ENCODE results near the gene RCAN2. TPM values are rescaled to one million over a fixed set of nuclear protein-coding genes. Genes with fewer than 3 reads are reported as not detected.

The RCAN2 gene
- total RNA-seq, 4 donors from 2014 or later: 4.7 to 23.1 (median 6.6) TPM

- no peak for DNase-seq
These were observed 175.7 kb downstream of the RCAN2 start for GRCh38 chr6:46315589-46315988.

DNA sequence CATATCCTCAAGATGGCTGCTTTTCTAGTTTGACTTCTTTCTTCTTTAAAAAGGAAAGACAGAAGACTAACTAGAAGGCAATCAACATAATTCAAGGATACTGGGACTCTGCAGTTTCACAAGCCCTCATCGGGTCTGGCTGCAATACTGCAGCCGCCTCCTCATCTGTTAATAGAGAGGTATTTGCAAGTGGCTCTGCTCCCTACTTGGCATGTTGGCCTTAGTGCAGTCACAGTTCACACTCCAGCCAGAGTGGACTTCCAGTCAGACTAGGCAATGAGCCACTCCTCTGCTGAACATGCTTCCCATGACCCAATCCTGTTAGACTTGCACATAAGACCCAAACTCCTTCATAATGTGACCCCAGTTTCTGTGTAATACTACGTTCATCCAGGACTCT, 178.6 kb downstream of the RCAN2 start:
- no peak for DNase-seq
- no peaks in the 10 kb centered on the region for H3K9me3 ChIP-seq
- H3K27me3 ChIP-seq: no peaks in the 10 kb centered on the region
- no peak for TF ChIP-seq CTCF (IDR thresholded peaks at IDR 0.05)
- no peak for TF ChIP-seq POLR2A (IDR thresholded peaks at IDR 0.05)
- no peaks in the 10 kb centered on the region for H3K36me3 ChIP-seq
- no peak overlapping the region for H3K27ac ChIP-seq
- H3K4me3 ChIP-seq: no peak overlapping the region
- H3K4me1 ChIP-seq: no peaks in the 10 kb centered on the region

More at GRCh38 chr6:46315589-46315988, 175.7 kb downstream of the RCAN2 start:
- TF ChIP-seq POLR2A (IDR thresholded peaks at IDR 0.05) (no peak), CTCF (IDR thresholded peaks at IDR 0.05) (no peak)
- no peaks in the 10 kb centered on the region for H3K4me1 ChIP-seq
- H3K4me3 ChIP-seq: no peak overlapping the region
- no peak overlapping the region for H3K27ac ChIP-seq
- no peaks in the 10 kb centered on the region for H3K27me3 ChIP-seq
- H3K9me3 ChIP-seq: no peaks in the 10 kb centered on the region
- H3K36me3 ChIP-seq: no peaks in the 10 kb centered on the region

- H3K27ac ChIP-seq: no peak overlapping the region
- H3K9me3 ChIP-seq: no peaks in the 10 kb centered on the region
- H3K27me3 ChIP-seq: no peaks in the 10 kb centered on the region
- H3K4me1 ChIP-seq: no peaks in the 10 kb centered on the region
- DNase-seq: no peak
- no peaks in the 10 kb centered on the region for H3K36me3 ChIP-seq
- no peak overlapping the region for H3K4me3 ChIP-seq
- TF ChIP-seq POLR2A (IDR thresholded peaks at IDR 0.05) (no peak), CTCF (IDR thresholded peaks at IDR 0.05) (no peak)
These were observed 181.1 kb downstream of the RCAN2 start for GRCh38 chr6:46310196-46310595.

DNA sequence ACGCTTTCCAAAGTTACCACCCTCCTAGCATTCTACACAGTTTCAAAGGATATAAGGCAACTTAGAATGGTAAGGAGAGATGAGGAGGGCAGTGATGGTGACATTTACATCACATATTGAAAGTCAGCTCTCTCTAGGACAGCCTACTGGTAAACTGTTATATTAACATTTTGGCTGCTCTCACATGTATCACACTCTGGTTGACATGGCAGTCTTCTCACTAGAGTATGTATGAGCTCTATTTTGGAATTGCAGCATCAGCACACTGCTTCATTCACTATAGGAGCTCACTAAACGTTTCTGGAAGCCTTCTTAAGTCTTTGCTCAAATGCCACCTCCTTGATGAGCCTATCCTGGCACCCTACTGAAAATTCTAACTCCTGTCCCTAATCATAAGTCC, 184.8 kb downstream of the RCAN2 start:
- H3K9me3 ChIP-seq: no peaks in the 10 kb centered on the region
- no peak overlapping the region for H3K27ac ChIP-seq

GRCh38 chr6:46305833-46306232, 185.4 kb downstream of the RCAN2 start:
- H3K4me1 ChIP-seq: no peaks in the 10 kb centered on the region
- TF ChIP-seq POLR2A (IDR thresholded peaks at IDR 0.05) (no peak), CTCF (IDR thresholded peaks at IDR 0.05) (no peak)
- no peak for DNase-seq
- H3K36me3 ChIP-seq: no peaks in the 10 kb centered on the region
- no peak overlapping the region for H3K4me3 ChIP-seq
- no peaks in the 10 kb centered on the region for H3K9me3 ChIP-seq
- no peak overlapping the region for H3K27ac ChIP-seq
- no peaks in the 10 kb centered on the region for H3K27me3 ChIP-seq

More for the DNA sequence above, 184.8 kb downstream of the RCAN2 start:
- H3K4me1 ChIP-seq: no peaks in the 10 kb centered on the region
- H3K4me3 ChIP-seq: no peak overlapping the region
- H3K36me3 ChIP-seq: no peaks in the 10 kb centered on the region
- no peak for DNase-seq
- H3K27me3 ChIP-seq: no peaks in the 10 kb centered on the region
- no peak for TF ChIP-seq POLR2A (IDR thresholded peaks at IDR 0.05)
- TF ChIP-seq CTCF (IDR thresholded peaks at IDR 0.05): no peak

GRCh38 chr6:46305236-46305635, 186.0 kb downstream of the RCAN2 start:
- no peak for DNase-seq
- no peak overlapping the region for H3K4me3 ChIP-seq
- H3K27me3 ChIP-seq: no peaks in the 10 kb centered on the region
- TF ChIP-seq CTCF (IDR thresholded peaks at IDR 0.05) (no peak), POLR2A (IDR thresholded peaks at IDR 0.05) (no peak)
- H3K36me3 ChIP-seq: no peaks in the 10 kb centered on the region
- no peaks in the 10 kb centered on the region for H3K9me3 ChIP-seq
- no peak overlapping the region for H3K27ac ChIP-seq
- no peaks in the 10 kb centered on the region for H3K4me1 ChIP-seq
